ENCODE results near the gene CYREN.

DNA sequence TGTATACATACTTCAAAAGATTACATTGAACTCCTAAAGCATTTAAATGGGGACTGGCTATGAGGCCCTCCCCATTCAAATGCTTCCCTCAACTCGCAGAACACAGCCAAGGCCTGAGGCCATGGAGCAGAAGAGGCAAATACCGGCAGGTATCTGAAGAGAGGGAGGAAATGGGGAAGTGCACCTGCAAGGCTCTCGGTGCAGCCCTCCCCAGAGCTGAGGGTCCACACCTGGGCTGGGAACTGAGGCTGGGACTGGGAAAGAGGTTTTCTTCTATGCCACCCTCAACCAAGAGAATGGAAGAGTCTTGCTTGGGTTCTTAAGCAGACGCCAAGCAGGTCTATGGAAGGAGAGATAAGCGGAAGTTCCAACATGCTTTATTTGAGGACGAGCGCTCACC lies 13.0 kb upstream of the CYREN start:
- TF ChIP-seq CTCF (IDR thresholded peaks at IDR 0.05) (no peak), EP300 (IDR thresholded peaks at IDR 0.05) (no peak), POLR2A (IDR thresholded peaks at IDR 0.05) (no peak)

Data from upper lobe of left lung (tissue), 4 donors.